Measurements from ENCODE around the gene OXLD1.

GRCh38 chr17:81706232-81706611 lies 39.8 kb upstream of the OXLD1 start:
- no peak for TF ChIP-seq CTCF (IDR thresholded peaks at IDR 0.05 in 4 of 5, conservative IDR thresholded peaks at IDR 0.05 in 1 of 5)
- no peak for TF ChIP-seq POLR2A (IDR thresholded peaks at IDR 0.05)

All from gastrocnemius medialis (tissue), 4 donors.